Measurements from ENCODE around the gene OR7D4.
"Not testable (repeated sequence)": the region's sequence is repeated elsewhere in the genome, so short reads cannot be mapped to it uniquely, and the experiment has no call there.

The OR7D4 gene

GRCh38 chr19:9219489-9219888, at the start of gene OR7D4:
OR7D4 (minus strand) TSS chr19:9219589; CDS start chr19:9214837, 4,752 bp downstream.
- no peak for DNase-seq

GRCh38 chr19:9251236-9251635, 31.8 kb upstream of the OR7D4 start:
- DNase-seq, result no peak

GRCh38 chr19:9250630-9251029, 31.2 kb upstream of the OR7D4 start, which contains the start of gene OR7E24:
OR7E24 (plus strand) TSS chr19:9250930; CDS start chr19:9251044, 114 bp downstream.
- no peak for DNase-seq

- peak; percentile 62 for DNase-seq
Observed at GRCh38 chr19:9205501-9206113, 13.8 kb downstream of the OR7D4 start.

GRCh38 chr19:9198044-9198443, 21.3 kb downstream of the OR7D4 start:
- DNase-seq, result not testable (repeated sequence)

- DNase-seq, result no peak
Observed at GRCh38 chr19:9189535-9189934, 29.9 kb downstream of the OR7D4 start.

GRCh38 chr19:9187191-9187590, 32.2 kb downstream of the OR7D4 start:
- DNase-seq, result no peak

- no peak for DNase-seq
Observed at GRCh38 chr19:9183000-9183399, 36.4 kb downstream of the OR7D4 start.

- no peak for DNase-seq
Observed at GRCh38 chr19:9178901-9179300, 40.5 kb downstream of the OR7D4 start, which contains the start of gene OR7D2. OR7D2 (plus strand) TSS chr19:9178979; CDS start chr19:9185782, 6,803 bp downstream.

GRCh38 chr19:9175326-9175725, 44.1 kb downstream of the OR7D4 start:
- DNase-seq, result no peak

GRCh38 chr19:9171393-9171991, 47.9 kb downstream of the OR7D4 start:
- no peak for DNase-seq

GRCh38 chr19:9166846-9167245, 52.5 kb downstream of the OR7D4 start:
- no peak for DNase-seq

- DNase-seq, result no peak
Observed at GRCh38 chr19:9165261-9165660, 54.1 kb downstream of the OR7D4 start.

GRCh38 chr19:9161427-9161826, 58.0 kb downstream of the OR7D4 start:
- no peak for DNase-seq
